HepG2 (cell line): Measurements from ENCODE around the gene PTPRD. TPM values are rescaled to one million over a fixed set of nuclear protein-coding genes. Genes with fewer than 3 reads are reported as not detected.

Experiments used
- ATAC-seq: fragments of 200-7000 bp; cut with Tn5 transposase; 3 replicates; pipeline ENCODE4 v1.9.1; 2020; ENCODE audit warnings: mild to moderate bottlenecking, moderate library complexity
- BruUV-seq: library from RNA; stranded (reverse); fragments of 400-500 nt; replicated peaks from 2 replicates; lab custom pipeline; 2021; lab: Mats Ljungman, UMichigan
- CTCF ChIA-PET: fragments of 300-600 bp; formaldehyde crosslinking; extraction: SDS; loops from one replicate; lab custom pipeline; 2021; ENCODE audit warnings: low total read pairs, inconsistent platforms, low intra/inter-chr PET ratio; lab: Yijun Ruan, JAX
- POLR2A ChIA-PET: fragments of 350-600 bp; sonication (Branson Sonifier 250); formaldehyde crosslinking; loops from one replicate; lab custom pipeline; 2020; ENCODE audit warnings: antibody characterized with exemption, inconsistent platforms; lab: Yijun Ruan, JAX
- DNase-seq: peaks from one replicate; pipeline ENCODE4 v3.0.0-alpha.2; 2015; ENCODE audit warnings: low spot score
- FAIRE-seq: peaks from 3 replicates; lab custom pipeline; 2011; peaks lifted over from hg19 to GRCh38; lab: Jason Lieb, UNC
- H2AFZ ChIP-seq: one replicate; pipeline ENCODE4 v1.6.1; 2011; ENCODE audit warnings: low read length, inconsistent platforms
- H3K27ac ChIP-seq: fragments of 300-600 bp; 3 replicates; pipeline ENCODE4 v1.8.0; 2011; ENCODE audit warnings: mixed run types, mild to moderate bottlenecking, mixed read lengths, low read length, inconsistent platforms; ENCODE audit not compliant: insufficient read depth; ENCODE audit errors: extremely low read length
- H3K27me3 ChIP-seq, 2 experiments: fragments of 200-600 bp in 1 of 2; 2 replicates in 1 of 2; 3 replicates in 1 of 2; pipeline versions ENCODE4 v1.6.0 to v1.8.0; 2011; ENCODE audit warnings: low read length in 2 of 2, mild to moderate bottlenecking in 2 of 2, moderate library complexity in 2 of 2, inconsistent platforms in 1 of 2; ENCODE audit not compliant: insufficient read depth in 2 of 2, control insufficient read depth in 1 of 2
- H3K36me3 ChIP-seq, 2 experiments: fragments of 200-600 bp in 1 of 2; replicated peaks in 1 of 2; 2 replicates in 1 of 2; 3 replicates in 1 of 2; pipeline versions ENCODE4 v1.5.1 to v1.8.0; 2011; ENCODE audit warnings: low read length in 2 of 2, inconsistent platforms in 1 of 2; ENCODE audit not compliant: insufficient read depth in 2 of 2, control insufficient read depth in 1 of 2
- H3K4me1 ChIP-seq: 2 replicates; pipeline ENCODE4 v1.5.1; 2012; ENCODE audit warnings: low read length, inconsistent platforms; ENCODE audit not compliant: insufficient read depth
- H3K4me2 ChIP-seq: 2 replicates; pipeline ENCODE4 v1.6.0; 2011; ENCODE audit warnings: low read depth, low read length, inconsistent platforms
- H3K4me3 ChIP-seq, 3 experiments: fragments of 200-600 bp in 1 of 3; sonication (generic), shearing (Covaris generic) in 1 of 3; replicated peaks in 1 of 3; 2 replicates each; pipeline ENCODE4 v1.5.1; 2011 to 2016; ENCODE audit warnings: low read length in 3 of 3, inconsistent platforms in 2 of 3, low read depth in 2 of 3, mild to moderate bottlenecking in 2 of 3, control low read depth in 1 of 3, mixed read lengths in 1 of 3; ENCODE audit not compliant: insufficient read depth in 1 of 3
- H3K79me2 ChIP-seq: one replicate; pipeline ENCODE4 v1.6.1; 2011; ENCODE audit warnings: low read length, inconsistent platforms; ENCODE audit not compliant: insufficient read depth
- H3K9ac ChIP-seq: 2 replicates; pipeline ENCODE4 v1.6.0; 2011; ENCODE audit warnings: mild to moderate bottlenecking, low read depth, low read length, inconsistent platforms; ENCODE audit not compliant: insufficient read depth
- H3K9me3 ChIP-seq: 2 replicates; pipeline ENCODE4 v1.5.1; 2012; ENCODE audit warnings: mild to moderate bottlenecking, low read length
- H4K20me1 ChIP-seq: 2 replicates; pipeline ENCODE4 v1.6.0; 2011; ENCODE audit warnings: inconsistent platforms, mild to moderate bottlenecking, low read length, moderate library complexity; ENCODE audit not compliant: insufficient read depth
- ATF7-NPFF ChIP-seq: sonication (generic); formaldehyde crosslinking; IDR thresholded peaks from 2 replicates; pipeline ENCODE4 v1.8.1; 2023; ENCODE audit warnings: mild to moderate bottlenecking, low read depth, missing genetic modification reagents, moderate library complexity
- FOXJ3 ChIP-seq: sonication (generic); formaldehyde crosslinking; IDR thresholded peaks from 2 replicates; pipeline ENCODE4 v1.4.0; 2020; ENCODE audit warnings: missing genetic modification reagents, mild to moderate bottlenecking, borderline replicate concordance
- SP2 ChIP-seq: sonication (generic); formaldehyde crosslinking; IDR thresholded peaks from 2 replicates; pipeline ENCODE4 v1.5.1; 2020; ENCODE audit warnings: mild to moderate bottlenecking, missing genetic modification reagents
- ZFP62 ChIP-seq: sonication (generic); formaldehyde crosslinking; IDR thresholded peaks from 2 replicates; pipeline ENCODE4 v1.4.0; 2020; ENCODE audit warnings: missing genetic modification reagents
- ZNF317 ChIP-seq: sonication (generic); formaldehyde crosslinking; IDR thresholded peaks from 2 replicates; pipeline ENCODE4 v1.5.0; 2020; ENCODE audit warnings: mild to moderate bottlenecking, missing genetic modification reagents
- ZNF672 ChIP-seq: sonication (generic); formaldehyde crosslinking; IDR thresholded peaks from 2 replicates; pipeline ENCODE4 v1.8.1; 2022; ENCODE audit warnings: missing genetic modification reagents
- WGBS: methylation state at CpG from one replicate; pipeline ENCODE4 v1.1.6; 2017; ENCODE audit warnings: low lambda C conversion rate; 5-methylcytosine and 5-hydroxymethylcytosine counted together
- in situ Hi-C: cut with HindIII; loops from 2 replicates; pipeline ENCODE4 v1.10.0; 2017; ENCODE audit warnings: low pct_unique_long_range_greater_than_20kb; ENCODE audit not compliant: extremely low pct_ligation_motif_present
- intact Hi-C: fragments of 100-400 bp; cut with micrococcal nuclease; formaldehyde crosslinking; loops from one replicate; pipeline ENCODE4 v1.10.0; 2022; ENCODE audit not compliant: unreplicated experiment
- polyA plus RNA-seq, 8 experiments: library from polyadenylated mRNA; depleted of rRNA in 3 of 8; stranded (reverse) in 7 of 8; unstranded in 1 of 8; fragments of >200 nt; fragmentation: Illumina TruSeq in 4 of 8; extraction: Trizol in 4 of 8; gene quantifications; 2 replicates each; pipeline versions ENCODE4 v1.2.1 to v1.2.3, GENCODE V29; 2011 to 2016; ENCODE audit warnings: low read depth in 4 of 8, missing spikeins in 1 of 8, mixed read lengths in 1 of 8; ENCODE audit not compliant: insufficient read depth in 1 of 8
- total RNA-seq, 5 experiments: library from RNA; depleted of rRNA; stranded (reverse); fragments of >200 nt; fragmentation: Illumina TruSeq; extraction: Trizol; gene quantifications; 2 replicates each; pipeline ENCODE4 v1.2.3, GENCODE V29; 2016; ENCODE audit warnings: low read depth in 1 of 5
- TF ChIP-seq, protein P1 (sequence below): sonication (generic); formaldehyde crosslinking; IDR thresholded peaks from 2 replicates; pipeline ENCODE4 v1.5.1; 2020; ENCODE audit warnings: missing genetic modification reagents, mild to moderate bottlenecking, borderline replicate concordance

PTPRD gene
- total and polyA plus RNA-seq, 2 of the 13 experiments (the other 11 are each of a cell fraction or from before 2014, with no cell fraction given) = 0.05 TPM; not detected in 1

- H4K20me1 ChIP-seq = no peaks in the 10 kb centered on the region
- no peak for DNase-seq
- in situ Hi-C loops = no loop called here
- H3K79me2 ChIP-seq = no peaks in the 10 kb centered on the region
- WGBS = 24% methylated on average over 3 of the region's 3 CpGs
- no peak overlapping the region for H2AFZ ChIP-seq
- FAIRE-seq = no peak
- H3K9ac ChIP-seq = no peak overlapping the region
- no peak for ATAC-seq
- no peak overlapping the region for H3K4me3 ChIP-seq
- intact Hi-C loops = no loop called here
- ChIA-PET POLR2A (no interaction called here), CTCF (no interaction called here)
- no peaks in the 10 kb centered on the region for H3K4me1 ChIP-seq
- H3K27ac ChIP-seq = no peak overlapping the region
- no TSS peak for BruUV-seq
- no peak overlapping the region for H3K4me2 ChIP-seq
- H3K27me3 ChIP-seq = no peaks in the 10 kb centered on the region
- H3K36me3 ChIP-seq = no peaks in the 10 kb centered on the region
- TF ChIP-seq ATF7-NPFF (CRISPR knock-in tag) (no peak), ZNF672 (CRISPR knock-in tag) (no peak), ZFP62 (CRISPR knock-in tag) (no peak), SP2 (no peak), FOXJ3 (CRISPR knock-in tag) (no peak), ZNF317 (CRISPR knock-in tag) (no peak)
- TF ChIP-seq, protein P1, sequence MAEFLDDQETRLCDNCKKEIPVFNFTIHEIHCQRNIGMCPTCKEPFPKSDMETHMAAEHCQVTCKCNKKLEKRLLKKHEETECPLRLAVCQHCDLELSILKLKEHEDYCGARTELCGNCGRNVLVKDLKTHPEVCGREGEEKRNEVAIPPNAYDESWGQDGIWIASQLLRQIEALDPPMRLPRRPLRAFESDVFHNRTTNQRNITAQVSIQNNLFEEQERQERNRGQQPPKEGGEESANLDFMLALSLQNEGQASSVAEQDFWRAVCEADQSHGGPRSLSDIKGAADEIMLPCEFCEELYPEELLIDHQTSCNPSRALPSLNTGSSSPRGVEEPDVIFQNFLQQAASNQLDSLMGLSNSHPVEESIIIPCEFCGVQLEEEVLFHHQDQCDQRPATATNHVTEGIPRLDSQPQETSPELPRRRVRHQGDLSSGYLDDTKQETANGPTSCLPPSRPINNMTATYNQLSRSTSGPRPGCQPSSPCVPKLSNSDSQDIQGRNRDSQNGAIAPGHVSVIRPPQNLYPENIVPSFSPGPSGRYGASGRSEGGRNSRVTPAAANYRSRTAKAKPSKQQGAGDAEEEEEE = no peak
- TF ChIP-seq, all 625 proteins: peak for 0
- H3K9me3 ChIP-seq = no peaks in the 10 kb centered on the region
Observed at GRCh38 chr9:9862235-9862810, 750.5 kb downstream of the PTPRD start.
